Measurements from ENCODE around the gene CCDC158.
"Not testable (repeated sequence)": the region's sequence is repeated elsewhere in the genome, so short reads cannot be mapped to it uniquely, and the experiment has no call there.

Gene CCDC158

GRCh38 chr4:76365636-76366035 is 55.3 kb downstream of the CCDC158 start:
- DNase-seq (ENCODE audit: low read depth) = no peak

DNA sequence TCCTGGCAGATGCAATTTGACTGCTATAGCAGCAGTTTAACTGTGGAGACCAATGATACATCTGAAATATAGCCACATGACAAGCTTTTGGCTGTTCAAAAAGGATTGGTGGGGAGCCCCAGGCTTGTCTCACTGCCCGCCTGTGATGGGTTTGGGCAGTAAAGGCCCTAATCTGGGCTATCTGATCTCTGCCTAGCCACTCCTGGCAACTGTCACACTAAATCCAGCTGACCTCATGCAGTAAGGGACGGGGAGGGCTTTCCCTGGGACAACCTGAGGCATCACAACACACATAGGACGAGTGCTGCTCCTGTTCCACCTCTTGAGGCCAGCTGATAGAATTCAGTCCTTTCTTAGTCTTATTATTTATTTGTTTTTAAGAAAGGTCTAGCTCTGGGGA is 56.2 kb downstream of the CCDC158 start:
- DNase-seq (ENCODE audit: low read depth) = no peak

- DNase-seq (ENCODE audit: low read depth) = no peak
Measured at GRCh38 chr4:76363556-76364290, 57.2 kb downstream of the CCDC158 start.

DNA sequence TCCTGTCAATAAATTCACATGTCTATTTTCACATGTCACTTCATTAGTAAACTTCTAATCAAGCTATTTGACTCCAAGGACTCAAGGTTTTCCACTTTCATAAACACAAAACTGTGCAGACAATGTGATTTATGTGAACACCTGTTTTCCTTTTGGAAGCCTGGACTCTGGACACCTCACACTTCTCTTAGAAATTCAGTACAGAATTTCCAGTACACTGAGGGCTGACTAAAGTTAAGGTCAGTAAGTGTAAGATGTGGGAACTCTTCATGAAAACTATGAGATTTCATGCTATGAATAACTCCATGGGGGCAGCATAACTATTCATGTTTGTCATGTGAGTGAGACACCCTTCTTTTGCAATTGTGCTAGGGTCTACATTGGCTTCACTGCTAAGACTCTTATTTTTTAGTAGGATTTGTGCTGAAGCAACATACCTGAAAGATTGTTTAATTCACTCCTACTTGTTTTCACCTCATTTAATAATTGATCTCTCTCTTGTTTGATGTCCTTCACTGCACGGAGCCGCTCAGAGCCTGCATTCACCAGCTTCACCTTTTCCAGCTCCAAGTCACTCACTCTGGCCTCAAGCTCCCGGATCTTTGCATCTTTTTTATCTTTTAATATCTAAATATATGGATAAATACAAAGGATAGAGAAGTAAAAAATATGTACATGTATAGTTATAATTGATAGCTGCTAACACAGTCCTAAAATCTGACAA is 59.1 kb downstream of the CCDC158 start:
- DNase-seq (ENCODE audit: low read depth) = no peak

DNA sequence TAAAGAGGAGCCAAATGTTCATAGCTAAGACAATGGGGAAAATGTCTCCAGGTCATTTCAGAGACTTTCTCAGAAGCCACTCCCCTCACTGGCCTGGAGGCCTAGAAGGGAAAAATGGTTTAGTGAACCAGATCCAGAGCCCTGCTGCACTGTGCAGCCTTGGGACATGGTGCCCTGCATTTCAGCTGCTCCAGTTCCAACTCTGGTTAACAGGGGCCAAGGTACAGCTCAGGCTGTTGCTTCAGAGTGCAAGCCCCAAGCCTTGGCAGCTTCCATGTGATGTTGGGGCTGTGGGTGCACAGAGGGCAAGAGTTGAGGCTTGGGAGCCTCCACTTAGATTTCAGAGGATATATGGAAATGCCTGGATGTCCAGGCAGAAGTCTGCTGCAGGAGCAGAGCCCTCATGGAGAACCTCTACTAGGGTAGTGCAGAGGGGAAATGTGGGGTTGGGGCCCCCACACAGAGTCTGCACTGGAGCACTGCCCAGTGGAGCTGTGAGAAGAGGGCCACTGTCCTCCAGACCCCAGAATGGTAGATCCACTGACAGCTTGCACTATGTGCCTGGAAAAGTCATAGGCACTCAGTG is 61.0 kb downstream of the CCDC158 start:
- not testable (repeated sequence) for DNase-seq (ENCODE audit: low read depth)

- DNase-seq (ENCODE audit: low read depth) = no peak
Measured at GRCh38 chr4:76357981-76358380, 63.0 kb downstream of the CCDC158 start.

- no peak for DNase-seq (ENCODE audit: low read depth)
Measured at GRCh38 chr4:76354517-76355473, 66.1 kb downstream of the CCDC158 start.

- DNase-seq (ENCODE audit: low read depth) = no peak
Measured at GRCh38 chr4:76342803-76343202, 78.1 kb downstream of the CCDC158 start.

DNA sequence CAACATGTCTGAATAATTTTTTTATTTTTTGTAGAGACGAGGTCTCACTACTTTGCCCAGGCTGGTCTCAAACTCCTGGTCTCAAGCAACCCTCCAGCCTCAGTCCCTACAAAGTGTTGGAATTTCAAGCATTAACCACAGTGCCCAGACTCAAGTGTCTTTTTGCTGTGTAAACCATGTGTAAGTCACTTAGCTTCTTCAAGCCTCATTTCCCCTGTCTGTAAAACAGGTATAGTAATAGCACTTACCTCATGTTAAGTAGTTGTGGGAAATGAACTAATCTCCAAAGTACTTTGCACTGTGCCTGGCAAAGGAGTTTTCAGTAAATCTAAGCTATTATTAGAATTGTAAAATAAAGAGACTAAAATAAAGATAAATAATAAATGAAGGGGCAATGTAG is 78.8 kb downstream of the CCDC158 start:
- no peak for DNase-seq (ENCODE audit: low read depth)

GRCh38 chr4:76341063-76341462 is 79.9 kb downstream of the CCDC158 start:
- DNase-seq (ENCODE audit: low read depth) = peak; percentile 8

GRCh38 chr4:76339364-76339763 is 81.6 kb downstream of the CCDC158 start:
- no peak for DNase-seq (ENCODE audit: low read depth)

DNA sequence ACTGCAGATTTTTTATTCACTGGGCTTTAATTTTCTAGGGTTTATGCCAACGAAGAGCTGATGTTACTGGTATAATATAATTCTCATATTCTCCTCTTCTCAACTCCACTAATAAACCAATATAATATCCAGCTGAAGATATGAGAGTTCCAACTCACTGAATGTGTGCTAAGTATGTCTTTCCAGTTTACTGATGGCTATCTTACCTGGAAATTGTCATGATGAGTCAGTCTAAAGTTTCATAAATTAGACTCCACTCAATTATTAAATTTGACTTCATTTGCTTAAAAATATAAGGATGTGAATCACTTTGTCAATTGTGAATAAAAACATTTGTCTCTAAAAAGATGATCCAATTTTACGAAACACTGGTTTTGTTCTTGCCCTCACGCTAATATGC is 86.1 kb downstream of the CCDC158 start:
- no peak for DNase-seq (ENCODE audit: low read depth)

GRCh38 chr4:76326515-76326914 is 94.4 kb downstream of the CCDC158 start:
- no peak for DNase-seq (ENCODE audit: low read depth)

GRCh38 chr4:76325072-76325471 is 95.9 kb downstream of the CCDC158 start:
- DNase-seq (ENCODE audit: low read depth) = no peak

DNA sequence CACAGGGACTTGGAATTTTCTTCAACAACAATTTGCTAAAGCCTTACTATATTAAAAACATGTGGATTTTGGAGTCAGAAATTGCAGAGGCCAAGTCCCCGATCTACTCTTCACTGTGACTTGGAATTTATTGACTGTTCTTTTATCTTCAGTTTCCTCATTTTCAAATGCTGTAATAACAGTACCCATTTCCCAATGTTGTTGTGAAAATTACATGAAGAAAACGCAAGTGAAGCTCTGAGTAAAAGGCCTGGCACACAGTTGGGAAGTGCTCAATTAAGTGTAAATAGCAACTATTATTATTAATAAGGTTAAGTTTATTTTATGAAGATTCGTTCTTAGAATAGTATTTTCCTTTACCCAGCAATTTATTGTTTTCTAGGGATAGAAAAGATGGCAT is 98.7 kb downstream of the CCDC158 start:
- DNase-seq (ENCODE audit: low read depth) = no peak

DNA sequence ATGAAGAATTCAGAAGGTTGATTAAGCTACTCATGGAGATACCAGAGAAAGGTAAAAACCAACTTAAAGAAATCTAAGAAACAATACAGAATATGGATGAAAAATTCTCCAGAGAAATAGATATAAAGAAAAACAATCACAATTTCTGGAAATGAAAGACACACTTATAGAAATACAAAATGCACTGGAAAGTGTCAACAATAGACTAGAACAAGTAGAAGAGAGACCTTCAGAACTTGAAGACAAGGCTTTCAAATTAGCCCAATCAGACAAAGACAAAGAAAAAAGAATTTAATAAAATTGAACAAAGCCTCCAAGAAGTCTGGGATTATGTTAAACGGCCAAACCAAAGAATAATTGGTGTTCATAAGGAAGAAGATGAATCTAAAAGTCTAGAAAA is 104.8 kb downstream of the CCDC158 start:
- no peak for DNase-seq (ENCODE audit: low read depth)

- DNase-seq (ENCODE audit: low read depth) = no peak
Measured at GRCh38 chr4:76315267-76315918, 105.5 kb downstream of the CCDC158 start.

- no peak for DNase-seq (ENCODE audit: low read depth)
Measured at GRCh38 chr4:76313547-76313946, 107.4 kb downstream of the CCDC158 start.

GRCh38 chr4:76312457-76312856 is 108.5 kb downstream of the CCDC158 start:
- no peak for DNase-seq (ENCODE audit: low read depth)

DNA sequence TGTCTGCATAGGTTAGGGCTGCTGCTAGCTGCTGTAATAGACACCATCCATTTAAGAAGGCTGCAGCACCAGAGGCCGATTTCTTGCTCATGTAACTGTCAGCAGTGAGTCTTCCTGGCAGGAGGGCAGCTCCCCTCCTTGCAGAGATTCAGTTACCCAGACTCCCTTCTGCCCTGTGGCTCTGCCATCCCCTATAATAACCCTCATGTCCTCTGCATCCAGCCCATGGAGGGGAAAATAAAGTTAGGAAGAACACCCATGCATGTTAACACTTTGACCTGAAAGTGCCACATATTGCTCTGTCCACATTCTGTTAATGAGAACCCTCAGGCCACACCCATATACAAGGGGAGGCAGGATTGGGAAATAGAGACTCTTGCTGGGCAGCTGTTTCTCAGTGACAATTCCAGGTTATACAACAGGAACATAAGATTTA is 109.0 kb downstream of the CCDC158 start:
- no peak for DNase-seq (ENCODE audit: low read depth)

- DNase-seq (ENCODE audit: low read depth) = no peak
Measured at GRCh38 chr4:76310683-76311082, 110.3 kb downstream of the CCDC158 start.
